MM.1S (cell line): ENCODE measurements around the gene ME2.

Source experiments
- EZH2 ChIP-seq: fragments of 300-600 bp; sonication (generic); optimal IDR thresholded peaks from 2 replicates; pipeline ENCODE3; 2017; ENCODE audit warnings: low read depth, mild to moderate bottlenecking, antibody characterized with exemption, low read length, mixed read lengths
- EZH2phosphoT487 ChIP-seq: fragments of 300-600 bp; sonication (generic); IDR thresholded peaks from 2 replicates; pipeline ENCODE4 v1.6.1; 2018; ENCODE audit warnings: antibody characterized with exemption, low read length
- TF ChIP-seq, protein P1 (sequence below): fragments of 300-600 bp; sonication (generic); IDR thresholded peaks from 2 replicates; pipeline ENCODE4 v1.5.1; 2016; ENCODE audit warnings: antibody characterized with exemption, low read length, mixed read lengths

DNA sequence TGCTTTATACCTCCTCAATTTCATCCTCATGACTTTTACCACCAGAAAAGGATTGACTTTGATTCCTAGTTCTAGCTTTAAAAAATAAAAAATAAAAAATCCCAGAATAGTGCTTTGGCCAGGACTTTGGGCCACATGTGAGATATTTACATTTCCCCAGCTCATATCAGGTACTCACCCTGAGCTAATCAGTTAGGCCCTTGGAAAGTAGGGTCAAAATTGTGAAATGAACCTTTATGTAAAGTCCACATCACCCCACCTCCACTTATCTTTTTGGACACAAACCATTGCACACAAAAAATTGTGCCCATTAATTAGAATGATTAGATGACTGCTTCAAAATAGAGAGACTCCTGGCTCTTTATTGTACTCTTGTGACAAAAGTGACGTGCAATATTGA lies 17.2 kb downstream of the ME2 start:
- TF ChIP-seq, protein P1, sequence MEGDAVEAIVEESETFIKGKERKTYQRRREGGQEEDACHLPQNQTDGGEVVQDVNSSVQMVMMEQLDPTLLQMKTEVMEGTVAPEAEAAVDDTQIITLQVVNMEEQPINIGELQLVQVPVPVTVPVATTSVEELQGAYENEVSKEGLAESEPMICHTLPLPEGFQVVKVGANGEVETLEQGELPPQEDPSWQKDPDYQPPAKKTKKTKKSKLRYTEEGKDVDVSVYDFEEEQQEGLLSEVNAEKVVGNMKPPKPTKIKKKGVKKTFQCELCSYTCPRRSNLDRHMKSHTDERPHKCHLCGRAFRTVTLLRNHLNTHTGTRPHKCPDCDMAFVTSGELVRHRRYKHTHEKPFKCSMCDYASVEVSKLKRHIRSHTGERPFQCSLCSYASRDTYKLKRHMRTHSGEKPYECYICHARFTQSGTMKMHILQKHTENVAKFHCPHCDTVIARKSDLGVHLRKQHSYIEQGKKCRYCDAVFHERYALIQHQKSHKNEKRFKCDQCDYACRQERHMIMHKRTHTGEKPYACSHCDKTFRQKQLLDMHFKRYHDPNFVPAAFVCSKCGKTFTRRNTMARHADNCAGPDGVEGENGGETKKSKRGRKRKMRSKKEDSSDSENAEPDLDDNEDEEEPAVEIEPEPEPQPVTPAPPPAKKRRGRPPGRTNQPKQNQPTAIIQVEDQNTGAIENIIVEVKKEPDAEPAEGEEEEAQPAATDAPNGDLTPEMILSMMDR, result no peak
- no peak for TF ChIP-seq EZH2
- no peak for TF ChIP-seq EZH2phosphoT487
